Measurements from ENCODE around the gene SPAG17. TPM values are rescaled to one million over a fixed set of nuclear protein-coding genes. Genes with fewer than 3 reads are reported as not detected.

Gene SPAG17
- total and polyA plus RNA-seq, 2 experiments from 2014 or later: 1.0 to 1.1 TPM

DNA sequence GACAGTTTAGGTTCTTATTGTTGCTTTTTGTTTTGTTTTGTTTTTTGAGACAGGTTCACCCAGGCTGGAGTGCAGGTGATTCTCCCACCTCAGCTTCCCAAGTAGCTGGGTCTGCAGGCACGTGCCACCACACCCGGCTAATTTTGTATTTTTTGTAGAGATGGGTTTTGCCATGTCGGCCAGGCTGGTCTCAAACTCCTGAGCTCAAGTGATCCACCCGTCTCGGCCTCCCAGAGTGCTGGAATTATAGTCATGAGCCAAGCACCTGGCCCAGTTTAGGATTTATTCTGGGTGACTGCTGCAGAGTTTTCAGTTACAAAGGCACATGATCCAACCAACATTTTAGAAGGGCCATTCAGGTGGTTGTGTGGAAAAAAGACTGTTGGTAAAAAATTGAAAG, 102.0 kb downstream of the SPAG17 start:
- no peak overlapping the region for H3K27ac ChIP-seq (ENCODE audit: low read depth)
- peaks cover 12% of the 10 kb centered on the region; the same call in 1 of the 2 replicates for H3K4me1 ChIP-seq (ENCODE audit: insufficient read depth)
- Mint-ChIP-seq H3K27me3 (ENCODE audit: insufficient read depth, low read depth, poor library complexity) (peaks cover 3% of the 10 kb centered on the region), H3K27ac (no peak overlapping the region), H3K4me1 (peaks cover 15% of the 10 kb centered on the region), H3K9me3 (no peaks in the 10 kb centered on the region; the same call in 2 of the 3 replicates), H3K36me3 (ENCODE audit: low read depth) (no peaks in the 10 kb centered on the region), H3K4me3 (no peak overlapping the region)
- no peaks in the 10 kb centered on the region for H3K79me2 ChIP-seq (replicated peaks; ENCODE audit: insufficient read depth)
- H3K27me3 ChIP-seq (ENCODE audit: insufficient read depth): no peaks in the 10 kb centered on the region
- no peak for DNase-seq (ENCODE audit: low spot score)
- no peak overlapping the region for H2AFZ ChIP-seq
- no peaks in the 10 kb centered on the region for H4K20me1 ChIP-seq (replicated peaks; ENCODE audit: insufficient read depth)
- TF ChIP-seq, protein P1, sequence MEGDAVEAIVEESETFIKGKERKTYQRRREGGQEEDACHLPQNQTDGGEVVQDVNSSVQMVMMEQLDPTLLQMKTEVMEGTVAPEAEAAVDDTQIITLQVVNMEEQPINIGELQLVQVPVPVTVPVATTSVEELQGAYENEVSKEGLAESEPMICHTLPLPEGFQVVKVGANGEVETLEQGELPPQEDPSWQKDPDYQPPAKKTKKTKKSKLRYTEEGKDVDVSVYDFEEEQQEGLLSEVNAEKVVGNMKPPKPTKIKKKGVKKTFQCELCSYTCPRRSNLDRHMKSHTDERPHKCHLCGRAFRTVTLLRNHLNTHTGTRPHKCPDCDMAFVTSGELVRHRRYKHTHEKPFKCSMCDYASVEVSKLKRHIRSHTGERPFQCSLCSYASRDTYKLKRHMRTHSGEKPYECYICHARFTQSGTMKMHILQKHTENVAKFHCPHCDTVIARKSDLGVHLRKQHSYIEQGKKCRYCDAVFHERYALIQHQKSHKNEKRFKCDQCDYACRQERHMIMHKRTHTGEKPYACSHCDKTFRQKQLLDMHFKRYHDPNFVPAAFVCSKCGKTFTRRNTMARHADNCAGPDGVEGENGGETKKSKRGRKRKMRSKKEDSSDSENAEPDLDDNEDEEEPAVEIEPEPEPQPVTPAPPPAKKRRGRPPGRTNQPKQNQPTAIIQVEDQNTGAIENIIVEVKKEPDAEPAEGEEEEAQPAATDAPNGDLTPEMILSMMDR (conservative IDR thresholded peaks at IDR 0.05; ENCODE audit: low read depth in 2 of 2): no peak
- TF ChIP-seq, protein P2, sequence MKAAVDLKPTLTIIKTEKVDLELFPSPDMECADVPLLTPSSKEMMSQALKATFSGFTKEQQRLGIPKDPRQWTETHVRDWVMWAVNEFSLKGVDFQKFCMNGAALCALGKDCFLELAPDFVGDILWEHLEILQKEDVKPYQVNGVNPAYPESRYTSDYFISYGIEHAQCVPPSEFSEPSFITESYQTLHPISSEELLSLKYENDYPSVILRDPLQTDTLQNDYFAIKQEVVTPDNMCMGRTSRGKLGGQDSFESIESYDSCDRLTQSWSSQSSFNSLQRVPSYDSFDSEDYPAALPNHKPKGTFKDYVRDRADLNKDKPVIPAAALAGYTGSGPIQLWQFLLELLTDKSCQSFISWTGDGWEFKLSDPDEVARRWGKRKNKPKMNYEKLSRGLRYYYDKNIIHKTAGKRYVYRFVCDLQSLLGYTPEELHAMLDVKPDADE (IDR thresholded peaks at IDR 0.05): no peak
- TF ChIP-seq, protein P3, sequence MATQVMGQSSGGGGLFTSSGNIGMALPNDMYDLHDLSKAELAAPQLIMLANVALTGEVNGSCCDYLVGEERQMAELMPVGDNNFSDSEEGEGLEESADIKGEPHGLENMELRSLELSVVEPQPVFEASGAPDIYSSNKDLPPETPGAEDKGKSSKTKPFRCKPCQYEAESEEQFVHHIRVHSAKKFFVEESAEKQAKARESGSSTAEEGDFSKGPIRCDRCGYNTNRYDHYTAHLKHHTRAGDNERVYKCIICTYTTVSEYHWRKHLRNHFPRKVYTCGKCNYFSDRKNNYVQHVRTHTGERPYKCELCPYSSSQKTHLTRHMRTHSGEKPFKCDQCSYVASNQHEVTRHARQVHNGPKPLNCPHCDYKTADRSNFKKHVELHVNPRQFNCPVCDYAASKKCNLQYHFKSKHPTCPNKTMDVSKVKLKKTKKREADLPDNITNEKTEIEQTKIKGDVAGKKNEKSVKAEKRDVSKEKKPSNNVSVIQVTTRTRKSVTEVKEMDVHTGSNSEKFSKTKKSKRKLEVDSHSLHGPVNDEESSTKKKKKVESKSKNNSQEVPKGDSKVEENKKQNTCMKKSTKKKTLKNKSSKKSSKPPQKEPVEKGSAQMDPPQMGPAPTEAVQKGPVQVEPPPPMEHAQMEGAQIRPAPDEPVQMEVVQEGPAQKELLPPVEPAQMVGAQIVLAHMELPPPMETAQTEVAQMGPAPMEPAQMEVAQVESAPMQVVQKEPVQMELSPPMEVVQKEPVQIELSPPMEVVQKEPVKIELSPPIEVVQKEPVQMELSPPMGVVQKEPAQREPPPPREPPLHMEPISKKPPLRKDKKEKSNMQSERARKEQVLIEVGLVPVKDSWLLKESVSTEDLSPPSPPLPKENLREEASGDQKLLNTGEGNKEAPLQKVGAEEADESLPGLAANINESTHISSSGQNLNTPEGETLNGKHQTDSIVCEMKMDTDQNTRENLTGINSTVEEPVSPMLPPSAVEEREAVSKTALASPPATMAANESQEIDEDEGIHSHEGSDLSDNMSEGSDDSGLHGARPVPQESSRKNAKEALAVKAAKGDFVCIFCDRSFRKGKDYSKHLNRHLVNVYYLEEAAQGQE (IDR thresholded peaks at IDR 0.05; ENCODE audit: unreplicated experiment): no peak
- TF ChIP-seq ZNF114 (CRISPR knock-in tag; IDR thresholded peaks at IDR 0.05) (no peak), NANOG (IDR thresholded peaks at IDR 0.05; ENCODE audit: borderline replicate concordance) (no peak), JUNB (IDR thresholded peaks at IDR 0.05; ENCODE audit: unreplicated experiment) (no peak), EZH2phosphoT487 (IDR thresholded peaks at IDR 0.05; ENCODE audit: unreplicated experiment) (no peak), CREB1 (CRISPR knock-in tag; IDR thresholded peaks at IDR 0.05; ENCODE audit: low read depth) (no peak), EZH2 (IDR thresholded peaks at IDR 0.05; ENCODE audit: low read depth, unreplicated experiment) (no peak), POLR2AphosphoS5 (IDR thresholded peaks at IDR 0.05; ENCODE audit: low read depth) (no peak), ZNF331 (CRISPR knock-in tag; IDR thresholded peaks at IDR 0.05; ENCODE audit: low read depth) (no peak), STAT1 (IDR thresholded peaks at IDR 0.05; ENCODE audit: unreplicated experiment) (no peak)
- TF ChIP-seq, protein P4, sequence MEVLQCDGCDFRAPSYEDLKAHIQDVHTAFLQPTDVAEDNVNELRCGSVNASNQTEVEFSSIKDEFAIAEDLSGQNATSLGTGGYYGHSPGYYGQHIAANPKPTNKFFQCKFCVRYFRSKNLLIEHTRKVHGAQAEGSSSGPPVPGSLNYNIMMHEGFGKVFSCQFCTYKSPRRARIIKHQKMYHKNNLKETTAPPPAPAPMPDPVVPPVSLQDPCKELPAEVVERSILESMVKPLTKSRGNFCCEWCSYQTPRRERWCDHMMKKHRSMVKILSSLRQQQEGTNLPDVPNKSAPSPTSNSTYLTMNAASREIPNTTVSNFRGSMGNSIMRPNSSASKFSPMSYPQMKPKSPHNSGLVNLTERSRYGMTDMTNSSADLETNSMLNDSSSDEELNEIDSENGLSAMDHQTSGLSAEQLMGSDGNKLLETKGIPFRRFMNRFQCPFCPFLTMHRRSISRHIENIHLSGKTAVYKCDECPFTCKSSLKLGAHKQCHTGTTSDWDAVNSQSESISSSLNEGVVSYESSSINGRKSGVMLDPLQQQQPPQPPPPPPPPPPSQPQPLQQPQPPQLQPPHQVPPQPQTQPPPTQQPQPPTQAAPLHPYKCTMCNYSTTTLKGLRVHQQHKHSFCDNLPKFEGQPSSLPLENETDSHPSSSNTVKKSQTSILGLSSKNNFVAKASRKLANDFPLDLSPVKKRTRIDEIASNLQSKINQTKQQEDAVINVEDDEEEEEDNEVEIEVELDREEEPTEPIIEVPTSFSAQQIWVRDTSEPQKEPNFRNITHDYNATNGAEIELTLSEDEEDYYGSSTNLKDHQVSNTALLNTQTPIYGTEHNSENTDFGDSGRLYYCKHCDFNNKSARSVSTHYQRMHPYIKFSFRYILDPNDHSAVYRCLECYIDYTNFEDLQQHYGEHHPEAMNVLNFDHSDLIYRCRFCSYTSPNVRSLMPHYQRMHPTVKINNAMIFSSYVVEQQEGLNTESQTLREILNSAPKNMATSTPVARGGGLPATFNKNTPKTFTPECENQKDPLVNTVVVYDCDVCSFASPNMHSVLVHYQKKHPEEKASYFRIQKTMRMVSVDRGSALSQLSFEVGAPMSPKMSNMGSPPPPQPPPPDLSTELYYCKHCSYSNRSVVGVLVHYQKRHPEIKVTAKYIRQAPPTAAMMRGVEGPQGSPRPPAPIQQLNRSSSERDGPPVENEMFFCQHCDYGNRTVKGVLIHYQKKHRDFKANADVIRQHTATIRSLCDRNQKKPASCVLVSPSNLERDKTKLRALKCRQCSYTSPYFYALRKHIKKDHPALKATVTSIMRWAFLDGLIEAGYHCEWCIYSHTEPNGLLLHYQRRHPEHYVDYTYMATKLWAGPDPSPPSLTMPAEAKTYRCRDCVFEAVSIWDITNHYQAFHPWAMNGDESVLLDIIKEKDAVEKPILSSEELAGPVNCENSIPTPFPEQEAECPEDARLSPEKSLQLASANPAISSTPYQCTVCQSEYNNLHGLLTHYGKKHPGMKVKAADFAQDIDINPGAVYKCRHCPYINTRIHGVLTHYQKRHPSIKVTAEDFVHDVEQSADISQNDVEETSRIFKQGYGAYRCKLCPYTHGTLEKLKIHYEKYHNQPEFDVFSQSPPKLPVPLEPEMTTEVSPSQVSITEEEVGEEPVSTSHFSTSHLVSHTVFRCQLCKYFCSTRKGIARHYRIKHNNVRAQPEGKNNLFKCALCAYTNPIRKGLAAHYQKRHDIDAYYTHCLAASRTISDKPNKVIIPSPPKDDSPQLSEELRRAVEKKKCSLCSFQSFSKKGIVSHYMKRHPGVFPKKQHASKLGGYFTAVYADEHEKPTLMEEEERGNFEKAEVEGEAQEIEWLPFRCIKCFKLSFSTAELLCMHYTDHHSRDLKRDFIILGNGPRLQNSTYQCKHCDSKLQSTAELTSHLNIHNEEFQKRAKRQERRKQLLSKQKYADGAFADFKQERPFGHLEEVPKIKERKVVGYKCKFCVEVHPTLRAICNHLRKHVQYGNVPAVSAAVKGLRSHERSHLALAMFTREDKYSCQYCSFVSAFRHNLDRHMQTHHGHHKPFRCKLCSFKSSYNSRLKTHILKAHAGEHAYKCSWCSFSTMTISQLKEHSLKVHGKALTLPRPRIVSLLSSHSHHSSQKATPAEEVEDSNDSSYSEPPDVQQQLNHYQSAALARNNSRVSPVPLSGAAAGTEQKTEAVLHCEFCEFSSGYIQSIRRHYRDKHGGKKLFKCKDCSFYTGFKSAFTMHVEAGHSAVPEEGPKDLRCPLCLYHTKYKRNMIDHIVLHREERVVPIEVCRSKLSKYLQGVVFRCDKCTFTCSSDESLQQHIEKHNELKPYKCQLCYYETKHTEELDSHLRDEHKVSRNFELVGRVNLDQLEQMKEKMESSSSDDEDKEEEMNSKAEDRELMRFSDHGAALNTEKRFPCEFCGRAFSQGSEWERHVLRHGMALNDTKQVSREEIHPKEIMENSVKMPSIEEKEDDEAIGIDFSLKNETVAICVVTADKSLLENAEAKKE (CRISPR knock-in tag; IDR thresholded peaks at IDR 0.05): no peak
- no peaks in the 10 kb centered on the region for H3F3A ChIP-seq (replicated peaks; ENCODE audit: low read depth)
- no peak overlapping the region for H3K4me3 ChIP-seq
- no peak overlapping the region for H3K4me2 ChIP-seq
- ATAC-seq: no peak
- H3K9me2 ChIP-seq (ENCODE audit: insufficient read depth): no peaks in the 10 kb centered on the region
- no peaks in the 10 kb centered on the region for H3K36me3 ChIP-seq (ENCODE audit: insufficient read depth)
